HG03066 (cell line): Measurements from ENCODE around the gene MTF1.
"Not testable (repeated sequence)": the region's sequence is repeated elsewhere in the genome, so short reads cannot be mapped to it uniquely, and the experiment has no call there.

ENCODE experiments used
- ATAC-seq: cut with Tn5 transposase; IDR thresholded peaks from one replicate; pipeline ENCODE4 v1.9.1; 2021; ENCODE audit warnings: low read depth; ENCODE audit not compliant: unreplicated experiment

Gene MTF1

DNA sequence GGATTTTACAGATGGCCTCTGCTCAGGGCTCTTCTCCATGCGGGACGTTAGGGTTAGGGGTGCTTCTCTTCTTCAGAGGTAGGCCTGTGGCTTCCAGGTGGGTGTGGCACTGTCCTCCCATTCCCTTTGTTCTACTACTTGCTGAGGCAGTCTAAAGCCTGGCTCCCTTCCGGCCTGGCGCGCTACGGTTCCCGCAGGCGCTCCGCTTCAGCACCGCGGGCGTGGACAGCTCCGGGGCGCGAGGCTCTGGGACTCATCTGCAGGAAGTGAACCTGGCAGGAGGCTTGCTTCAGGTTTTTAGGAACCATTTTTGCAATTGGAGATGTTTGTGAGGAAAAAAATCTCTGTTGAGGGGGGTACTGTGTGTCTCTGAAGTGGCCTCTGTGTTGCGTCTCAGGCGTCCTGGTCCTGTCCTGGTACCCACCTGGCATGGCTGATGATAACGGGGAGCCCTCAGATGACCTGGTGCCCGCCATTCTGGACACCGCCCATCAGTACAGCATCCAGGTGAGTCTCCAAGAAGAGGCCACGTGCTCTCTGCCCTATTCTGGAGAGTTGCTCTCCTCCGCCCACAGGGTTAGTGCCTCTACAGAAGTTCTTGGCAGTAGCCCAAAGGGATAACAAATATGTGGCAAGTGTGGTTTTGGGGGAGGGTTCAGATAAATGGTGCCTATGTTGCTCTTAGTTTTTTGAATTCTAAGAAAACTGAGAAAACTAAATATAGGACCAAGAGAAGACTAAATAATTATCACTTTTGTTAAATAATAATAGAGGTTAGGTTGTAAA, 63.9 kb downstream of the MTF1 start:
- no peak for ATAC-seq

DNA sequence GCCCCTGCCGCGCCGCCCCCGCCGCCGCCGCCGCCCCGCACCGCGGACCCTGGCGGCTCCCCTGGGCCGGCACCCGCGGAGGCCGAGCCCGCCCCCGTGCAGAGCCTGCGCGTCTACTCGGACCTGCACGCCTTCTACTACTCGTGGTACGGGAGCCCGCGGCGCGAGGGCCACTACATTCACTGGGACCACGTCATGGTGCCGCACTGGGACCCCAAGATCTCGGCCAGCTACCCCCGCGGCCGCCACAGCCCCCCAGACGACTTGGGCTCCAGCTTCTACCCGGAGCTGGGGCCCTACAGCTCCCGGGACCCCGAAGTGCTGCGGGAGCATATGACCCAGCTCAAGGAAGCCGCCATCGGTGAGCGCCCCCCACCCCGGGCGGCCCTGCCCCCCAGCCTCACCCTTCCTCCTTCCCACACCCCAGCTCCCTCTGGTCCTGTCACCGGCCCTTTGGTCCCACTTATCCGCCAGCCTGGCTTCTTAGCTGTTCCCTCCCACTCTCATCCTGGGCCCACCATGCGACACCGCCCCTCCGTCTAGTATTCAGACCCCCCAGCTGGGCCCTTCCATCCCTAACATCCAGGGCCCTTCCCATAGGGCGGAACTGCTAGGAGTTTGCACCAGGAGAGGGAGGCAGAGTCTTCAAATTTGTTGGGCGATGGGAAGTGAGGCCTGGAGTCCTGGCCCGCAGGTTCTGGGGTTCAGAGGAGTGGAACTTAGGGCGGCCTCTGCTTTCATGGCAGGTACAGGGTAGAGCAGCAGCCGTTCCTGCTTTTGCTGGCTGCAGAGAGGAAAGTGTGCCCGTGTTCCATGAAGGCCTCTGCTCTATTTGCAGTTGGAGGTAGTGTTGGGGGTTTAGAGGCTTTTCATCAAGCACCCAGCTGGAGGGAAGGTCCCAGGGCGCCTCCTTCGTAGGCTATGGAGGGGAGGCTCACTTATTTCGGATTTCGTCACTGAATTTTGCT, 64.7 kb downstream of the MTF1 start:
- ATAC-seq: no peak

DNA sequence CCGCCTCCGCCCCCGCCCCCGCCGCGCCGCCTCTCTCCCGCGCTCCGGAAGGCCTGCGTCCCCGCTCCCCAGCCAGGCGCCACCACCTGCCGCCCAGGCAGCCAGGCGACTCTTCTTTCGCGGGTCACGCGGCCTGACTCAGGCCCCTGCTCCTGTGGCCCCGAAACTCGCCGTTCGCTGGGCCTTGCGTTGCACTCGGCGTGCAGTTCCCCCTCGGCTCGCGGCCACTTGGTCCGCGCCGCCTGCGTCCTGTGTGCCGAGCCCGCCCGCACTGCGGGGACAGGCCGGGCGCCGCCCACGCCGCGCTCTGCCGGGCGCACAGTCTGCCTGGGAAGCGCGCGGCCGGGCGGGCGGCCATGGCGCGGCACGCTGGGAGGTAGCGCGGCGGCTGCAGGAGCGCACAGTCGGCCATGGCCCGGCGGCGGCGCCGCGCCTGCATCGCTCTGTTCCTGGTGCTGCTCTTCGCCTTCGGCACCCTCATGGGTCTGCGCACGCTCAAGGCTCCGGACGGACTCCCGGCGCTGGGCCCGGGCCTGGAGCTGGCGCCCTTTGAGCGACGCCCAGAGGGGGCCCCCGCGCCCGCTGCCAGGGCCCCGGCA, 65.5 kb downstream of the MTF1 start, which contains the start of gene MANEAL:
MANEAL (plus strand) TSS at position 75 of the 599 bp plus-strand sequence; CDS start at position 411, 336 bp downstream.
- ATAC-seq: no peak

DNA sequence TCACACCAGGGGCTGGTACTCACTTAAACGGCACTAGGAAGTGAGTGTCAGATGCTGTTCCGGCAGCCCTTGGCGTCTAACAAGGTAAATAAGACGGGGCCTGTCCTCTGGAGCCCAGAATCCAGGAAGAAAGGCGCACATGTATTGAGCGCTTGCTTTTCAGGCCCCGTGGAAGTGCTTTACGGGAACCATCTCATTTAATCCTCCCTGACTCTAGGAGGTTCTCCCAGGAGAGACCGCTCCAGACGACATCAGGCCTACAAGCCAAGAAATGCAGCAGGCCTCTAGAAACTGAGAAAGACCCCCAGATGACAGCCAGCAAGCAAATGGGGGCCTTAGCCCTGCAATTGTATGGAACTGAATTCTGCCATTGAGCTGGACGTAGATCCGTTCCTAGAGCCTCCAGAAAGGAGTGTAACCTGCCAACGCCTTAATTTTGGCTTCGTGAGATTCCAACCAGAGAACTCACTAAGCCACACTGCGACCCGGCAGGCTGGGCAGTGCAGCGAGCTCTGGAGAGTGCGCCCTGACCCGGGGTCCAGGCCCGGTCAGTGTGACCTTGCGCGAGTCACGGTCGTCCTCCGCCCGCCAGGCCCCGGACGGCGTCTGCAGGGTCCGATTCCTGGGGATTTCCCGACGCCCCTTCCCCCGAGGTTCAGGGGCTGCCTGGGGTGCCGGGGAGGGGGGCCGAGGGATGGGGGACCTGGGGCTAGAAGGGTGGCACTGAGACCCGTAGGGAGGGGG, 66.3 kb downstream of the MTF1 start:
- no peak for ATAC-seq

DNA sequence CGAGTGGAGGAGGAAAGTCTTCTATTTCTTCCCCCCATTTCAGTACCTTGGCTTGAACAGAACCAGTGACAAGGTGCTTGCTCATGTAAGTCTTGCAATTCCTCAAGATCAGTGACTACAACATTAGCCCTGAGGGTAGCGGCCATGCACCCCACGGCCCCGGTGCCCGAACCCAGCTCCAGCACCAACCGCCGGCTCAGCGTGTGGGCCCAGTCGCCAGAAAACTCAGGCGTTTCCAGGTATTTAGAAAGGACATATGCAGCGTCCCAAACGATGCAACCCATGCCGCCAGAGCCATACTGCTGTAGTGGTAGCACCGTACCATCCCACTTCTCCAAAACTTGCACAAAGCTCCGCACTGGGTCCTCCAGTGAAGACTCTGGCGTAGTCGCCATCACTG, 76.9 kb downstream of the MTF1 start:
- no peak for ATAC-seq

DNA sequence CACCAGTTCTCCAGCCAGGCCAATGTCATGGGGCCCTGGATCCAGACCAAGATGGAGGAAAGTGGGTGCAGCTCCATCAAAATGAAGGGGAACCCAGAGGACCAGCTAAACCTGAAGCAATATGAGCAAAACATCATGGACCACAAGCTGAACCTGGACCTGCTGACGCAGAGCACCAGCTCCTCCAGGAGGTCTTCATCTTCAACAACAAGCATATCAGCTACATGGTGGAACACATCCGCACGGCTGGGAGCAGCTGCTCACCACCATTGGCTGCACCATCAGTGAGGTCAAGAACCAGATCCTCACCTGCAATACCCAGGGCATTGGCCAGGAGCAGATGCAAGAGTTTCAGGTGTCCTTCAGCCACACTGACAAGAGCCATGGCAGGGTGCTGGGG, 80.7 kb downstream of the MTF1 start:
- ATAC-seq: no peak

DNA sequence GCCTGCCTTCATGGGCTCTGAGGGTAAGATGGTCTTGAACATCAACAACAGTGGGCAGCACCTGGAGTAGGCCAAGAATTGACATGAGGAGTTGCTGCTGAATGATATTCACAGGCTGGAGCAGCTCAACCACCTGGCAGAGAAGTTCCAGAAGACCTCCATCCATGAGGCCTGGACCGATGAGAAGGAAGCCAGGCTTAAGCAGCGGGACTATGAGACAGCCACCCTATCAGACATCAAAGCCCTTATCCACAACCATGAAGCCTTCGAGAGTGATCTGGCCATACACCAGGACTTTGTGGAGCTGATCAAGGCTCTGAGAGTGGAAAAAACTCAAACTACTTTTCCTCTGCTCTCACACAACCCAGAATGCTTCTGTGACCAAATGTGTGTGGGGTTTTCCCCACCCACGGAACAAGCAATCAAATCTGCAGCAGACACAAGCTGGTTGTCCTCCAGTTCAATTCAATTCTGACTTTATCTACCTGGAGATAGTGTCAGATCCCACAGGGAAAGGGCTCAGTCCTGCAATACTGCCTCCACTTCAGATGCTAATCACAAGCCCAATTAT, 82.4 kb downstream of the MTF1 start:
- no peak for ATAC-seq

DNA sequence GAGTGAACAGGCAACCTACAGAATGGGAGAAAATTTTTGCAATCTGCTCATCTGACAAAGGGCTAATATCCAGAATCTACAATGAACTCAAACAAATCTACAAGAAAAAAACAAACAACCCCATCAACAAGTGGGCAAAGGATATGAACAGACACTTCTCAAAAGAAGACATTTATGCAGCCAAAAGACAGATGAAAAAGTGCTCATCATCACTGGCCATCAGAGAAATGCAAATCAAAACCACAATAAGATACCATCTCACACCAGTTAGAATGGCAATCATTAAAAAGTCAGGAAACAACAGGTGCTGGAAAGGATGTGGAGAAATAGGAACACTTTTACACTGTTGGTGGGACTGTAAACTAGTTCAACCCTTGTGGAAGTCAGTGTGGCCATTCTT, 88.0 kb downstream of the MTF1 start:
- ATAC-seq: not testable (repeated sequence)

DNA sequence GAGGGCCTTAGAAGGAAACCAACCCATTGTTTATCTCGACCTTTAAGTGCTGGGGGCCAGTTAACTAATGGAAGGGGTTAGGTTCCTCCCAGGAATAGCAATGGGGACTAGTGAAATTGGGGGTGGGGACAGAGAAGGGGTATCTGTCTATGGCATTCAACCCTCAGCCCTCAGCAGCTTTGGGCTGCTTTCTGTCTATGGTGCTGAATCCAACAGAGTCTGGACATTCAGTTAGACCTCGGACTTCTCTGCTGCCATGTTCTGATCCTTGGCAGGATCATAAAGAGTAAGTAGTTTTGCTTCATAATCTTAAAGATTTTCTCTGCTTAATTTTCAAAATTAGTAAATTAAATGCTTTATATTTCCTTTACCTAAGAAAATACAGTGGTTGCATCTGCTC, 91.9 kb downstream of the MTF1 start:
- ATAC-seq: no peak

DNA sequence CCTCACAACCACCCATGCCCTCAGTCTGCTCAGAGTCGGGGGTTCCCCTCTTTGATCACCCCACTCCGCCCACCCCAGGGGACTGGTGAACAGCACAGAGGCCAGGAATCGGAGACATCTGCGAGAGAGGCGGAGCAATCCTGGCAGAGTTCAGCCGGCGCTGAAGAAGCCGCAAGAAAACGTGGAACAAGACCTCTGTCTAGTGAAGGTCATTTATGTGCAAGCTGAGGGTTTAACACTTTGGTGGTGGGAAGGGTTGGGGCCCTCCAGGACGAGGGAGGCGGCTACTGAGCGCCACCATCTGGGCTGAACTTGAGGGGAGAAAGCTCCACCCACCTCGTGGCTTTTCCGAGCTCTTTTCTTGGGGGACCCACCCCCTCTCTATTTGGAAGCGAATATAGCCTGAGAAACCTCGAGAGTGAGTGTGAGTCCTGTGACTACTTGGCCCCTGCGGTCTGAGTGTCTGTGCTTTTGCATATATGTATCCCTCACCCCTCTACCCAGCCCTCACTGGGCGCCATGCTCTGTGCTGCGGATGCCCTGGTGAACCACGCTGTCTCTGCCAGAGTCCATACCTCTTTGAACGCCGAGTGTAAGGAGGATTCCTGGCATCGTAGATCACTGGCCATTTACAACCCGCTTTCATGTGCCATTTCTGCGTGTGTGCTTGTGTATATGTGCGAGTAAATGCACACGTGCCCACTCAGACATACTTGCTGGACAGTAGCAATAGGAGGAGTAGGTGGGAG, 93.3 kb downstream of the MTF1 start:
- no peak for ATAC-seq

DNA sequence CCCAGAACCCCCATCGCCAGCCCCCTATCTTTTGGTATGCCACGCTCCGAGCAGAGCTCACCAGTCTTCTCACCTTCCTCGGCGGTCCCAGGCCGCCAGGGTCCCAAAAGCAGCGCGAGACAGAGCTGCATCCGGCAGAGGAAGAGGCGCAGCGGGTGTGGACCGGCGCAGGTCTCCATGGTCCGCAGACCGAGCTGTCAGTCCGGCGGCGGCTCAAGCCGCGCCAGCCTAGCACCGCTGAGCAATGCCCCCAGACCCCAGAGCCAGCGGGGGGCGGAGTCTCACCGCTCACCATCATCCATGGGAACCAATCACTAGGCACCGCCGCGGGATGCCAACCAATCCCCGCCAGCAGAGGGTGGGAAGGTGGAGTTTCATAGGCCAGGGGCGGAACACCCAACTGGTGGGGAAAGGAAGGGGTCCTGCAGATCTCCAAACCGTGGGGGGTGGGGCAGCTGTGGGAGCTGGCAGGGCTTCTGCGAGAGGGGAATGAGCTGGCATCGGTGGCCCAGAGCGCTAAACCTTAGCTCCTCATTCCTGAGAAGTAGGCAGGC, 94.4 kb downstream of the MTF1 start, which contains the start of gene EPHA10:
EPHA10 (minus strand) TSS at position 233 of the 554 bp plus-strand sequence; CDS start at position 179, 54 bp downstream.
- no peak for ATAC-seq

DNA sequence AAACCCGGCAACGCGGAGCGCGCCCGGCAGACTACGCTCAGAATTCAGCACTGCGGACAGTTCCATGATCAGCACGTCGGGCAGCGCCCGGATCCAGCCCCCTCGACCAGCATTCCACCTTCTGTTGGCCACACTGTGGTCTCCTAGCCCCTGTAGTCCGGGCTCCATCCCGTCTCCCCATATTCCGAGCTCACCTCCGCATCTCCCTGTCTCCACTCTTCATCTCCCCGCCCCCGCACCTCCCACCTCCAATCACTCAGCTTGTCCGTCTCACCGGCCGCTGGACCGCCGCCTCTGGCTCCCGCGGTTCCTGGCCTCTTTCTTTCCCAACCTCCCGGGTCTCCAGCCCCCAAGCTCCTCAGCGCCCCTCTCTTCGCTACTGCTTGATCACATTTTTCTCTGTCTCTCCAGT, 95.0 kb downstream of the MTF1 start:
- ATAC-seq: no peak

DNA sequence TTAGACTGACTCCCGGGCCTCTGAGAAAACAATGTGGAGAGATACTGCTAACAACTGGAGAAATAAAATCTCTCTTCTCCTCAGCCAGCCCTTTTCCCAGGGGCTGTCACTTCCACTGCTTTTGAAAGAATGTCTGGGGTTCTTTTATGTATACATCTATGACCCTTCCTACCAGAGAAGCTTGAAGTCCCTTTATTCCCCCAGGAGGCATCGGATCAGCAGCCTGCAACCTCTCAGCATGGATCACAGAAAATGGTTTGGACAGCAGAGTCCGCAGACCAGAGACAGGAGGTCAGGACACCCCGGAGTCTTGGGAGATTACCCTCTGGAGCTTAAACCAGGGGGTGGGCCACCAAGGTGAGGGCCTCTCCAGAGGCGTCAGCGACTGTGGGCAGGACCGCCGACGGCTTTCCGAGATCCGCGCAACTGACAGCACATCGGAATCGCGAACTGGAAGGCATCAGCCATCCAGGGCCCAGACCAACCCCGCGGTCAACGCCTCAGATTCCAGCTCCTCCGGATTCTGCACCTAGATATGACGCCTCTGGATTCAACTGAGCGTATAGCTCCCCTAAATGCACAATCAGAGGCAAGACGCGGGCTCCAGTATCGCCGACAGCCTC, 95.5 kb downstream of the MTF1 start:
- ATAC-seq: no peak

DNA sequence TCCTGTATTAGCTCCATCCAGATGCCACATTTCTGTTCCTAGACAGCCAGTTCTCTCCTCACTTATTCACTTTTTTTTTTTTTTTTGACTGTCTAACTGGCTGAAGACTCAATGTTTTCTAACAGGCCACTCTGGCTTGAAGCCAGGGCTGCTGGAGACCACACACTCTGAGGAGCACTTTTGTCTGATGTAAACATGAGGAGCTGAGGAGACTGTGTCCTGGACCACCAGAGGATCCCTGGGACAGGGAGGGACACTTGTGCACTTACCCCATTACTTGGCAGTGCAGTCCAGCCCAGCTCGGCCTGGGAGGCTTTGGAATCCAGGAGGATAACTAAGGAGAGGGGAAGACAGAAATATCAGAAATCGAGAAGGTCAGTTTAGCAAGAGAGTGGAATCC, 96.9 kb downstream of the MTF1 start:
- ATAC-seq: no peak

DNA sequence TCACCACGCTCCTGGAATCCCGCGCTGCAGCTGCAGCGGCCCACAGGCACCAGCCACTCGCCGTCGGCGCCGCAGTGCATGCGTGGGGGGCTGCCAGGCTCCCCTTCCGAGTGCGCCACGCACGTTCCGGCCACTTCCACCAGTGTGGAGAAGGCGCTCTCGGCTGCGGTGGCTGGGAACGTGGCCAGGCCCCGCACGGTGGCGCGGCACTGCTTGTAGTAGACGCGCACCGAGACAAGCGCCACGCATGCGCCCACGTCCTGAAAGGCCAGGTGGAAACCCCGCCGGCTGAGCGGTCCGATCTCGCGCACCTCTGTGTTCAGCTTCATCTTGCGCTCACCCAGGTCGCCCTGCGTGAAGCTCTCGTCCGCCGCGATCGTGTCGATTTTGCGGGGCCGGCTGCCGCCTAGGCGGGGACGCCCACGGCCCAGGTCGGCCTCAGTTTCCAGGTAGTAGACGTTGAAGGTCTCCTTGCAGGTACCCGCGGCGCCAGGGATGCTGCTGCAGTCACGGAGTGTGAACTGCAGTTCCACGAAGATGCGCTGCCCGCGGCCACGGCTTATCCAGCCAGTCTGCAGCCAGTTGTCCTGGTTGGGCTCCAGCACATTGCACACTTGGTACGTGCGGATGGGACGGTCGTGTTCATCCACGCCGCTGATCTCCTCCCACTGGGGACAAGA, 97.8 kb downstream of the MTF1 start:
- no peak for ATAC-seq
